Upper lobe of right lung (tissue), 1 donor: ENCODE results near the gene ZNF440. TPM values are rescaled to one million over a fixed set of nuclear protein-coding genes. Genes with fewer than 3 reads are reported as not detected.
A peak's percentile ranks its signal among the peaks of the same experiment; 100 is the strongest.
"Not testable (repeated sequence)": the region's sequence is repeated elsewhere in the genome, so short reads cannot be mapped to it uniquely, and the experiment has no call there.

Source experiments
- ATAC-seq: fragments of 200-7000 bp; cut with Tn5 transposase; one replicate; pipeline ENCODE4 v1.9.1; 2020; ENCODE audit warnings: mild to moderate bottlenecking, moderate library complexity
- DNase-seq: peaks from one replicate; pipeline ENCODE4 v3.0.0-alpha.2; 2020
- H3K27ac ChIP-seq: fragments of 200-600 bp; one replicate; pipeline ENCODE4 v1.8.0; 2022
- H3K27me3 ChIP-seq: fragments of 200-600 bp; one replicate; pipeline ENCODE4 v1.8.0; 2022; ENCODE audit warnings: mild to moderate bottlenecking
- H3K36me3 ChIP-seq: fragments of 200-600 bp; one replicate; pipeline ENCODE4 v1.8.0; 2022
- H3K4me1 ChIP-seq: fragments of 200-600 bp; one replicate; pipeline ENCODE4 v1.8.0; 2022
- H3K4me3 ChIP-seq: fragments of 200-600 bp; one replicate; pipeline ENCODE4 v1.8.0; 2022; ENCODE audit warnings: mild to moderate bottlenecking
- H3K9me3 ChIP-seq: fragments of 200-600 bp; one replicate; pipeline ENCODE4 v1.8.0; 2022
- intact Hi-C: fragments of 100-400 bp; cut with DNase I; formaldehyde crosslinking; loops from one replicate; pipeline ENCODE4 v1.11.0; 2022
- total RNA-seq: library from RNA; stranded (reverse); fragmentation: NEBNext Ultra II Directional; extraction: Animal tissue kit (Norgen Biotek cat#: 25700); gene quantifications from one replicate; pipeline ENCODE4 v1.2.1, GENCODE V29; 2021
- TF ChIP-seq, protein P1 (sequence below): fragments of 200-600 bp; IDR thresholded peaks from one replicate; pipeline ENCODE4 v1.8.0; 2022; ENCODE audit warnings: antibody characterized with exemption
- donor health status: DM: no; HTN: yes; CAD: no; lungs with severe emphysema.

The ZNF440 gene
- total RNA-seq, 1 donor from 2014 or later: 12.4 TPM

- no peak for ATAC-seq
- H3K27ac ChIP-seq: no peak overlapping the region
- H3K9me3 ChIP-seq: no peaks in the 10 kb centered on the region
- intact Hi-C loops: no loop called here
- no peaks in the 10 kb centered on the region for H3K27me3 ChIP-seq
- TF ChIP-seq, protein P1, sequence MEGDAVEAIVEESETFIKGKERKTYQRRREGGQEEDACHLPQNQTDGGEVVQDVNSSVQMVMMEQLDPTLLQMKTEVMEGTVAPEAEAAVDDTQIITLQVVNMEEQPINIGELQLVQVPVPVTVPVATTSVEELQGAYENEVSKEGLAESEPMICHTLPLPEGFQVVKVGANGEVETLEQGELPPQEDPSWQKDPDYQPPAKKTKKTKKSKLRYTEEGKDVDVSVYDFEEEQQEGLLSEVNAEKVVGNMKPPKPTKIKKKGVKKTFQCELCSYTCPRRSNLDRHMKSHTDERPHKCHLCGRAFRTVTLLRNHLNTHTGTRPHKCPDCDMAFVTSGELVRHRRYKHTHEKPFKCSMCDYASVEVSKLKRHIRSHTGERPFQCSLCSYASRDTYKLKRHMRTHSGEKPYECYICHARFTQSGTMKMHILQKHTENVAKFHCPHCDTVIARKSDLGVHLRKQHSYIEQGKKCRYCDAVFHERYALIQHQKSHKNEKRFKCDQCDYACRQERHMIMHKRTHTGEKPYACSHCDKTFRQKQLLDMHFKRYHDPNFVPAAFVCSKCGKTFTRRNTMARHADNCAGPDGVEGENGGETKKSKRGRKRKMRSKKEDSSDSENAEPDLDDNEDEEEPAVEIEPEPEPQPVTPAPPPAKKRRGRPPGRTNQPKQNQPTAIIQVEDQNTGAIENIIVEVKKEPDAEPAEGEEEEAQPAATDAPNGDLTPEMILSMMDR: no peak
- no peak overlapping the region for H3K4me3 ChIP-seq
- DNase-seq: no peak
- H3K4me1 ChIP-seq: no peaks in the 10 kb centered on the region
- no peaks in the 10 kb centered on the region for H3K36me3 ChIP-seq
Measured at GRCh38 chr19:11843722-11844121, 29.6 kb downstream of the ZNF440 start.

GRCh38 chr19:11847615-11848014 lies 33.5 kb downstream of the ZNF440 start:
- H3K27me3 ChIP-seq, DNase-seq, H3K27ac ChIP-seq, intact Hi-C loops, H3K9me3 ChIP-seq, ATAC-seq, H3K36me3 ChIP-seq, H3K4me3 ChIP-seq: not testable (repeated sequence)
- peaks cover 10% of the 10 kb centered on the region for H3K4me1 ChIP-seq

DNA sequence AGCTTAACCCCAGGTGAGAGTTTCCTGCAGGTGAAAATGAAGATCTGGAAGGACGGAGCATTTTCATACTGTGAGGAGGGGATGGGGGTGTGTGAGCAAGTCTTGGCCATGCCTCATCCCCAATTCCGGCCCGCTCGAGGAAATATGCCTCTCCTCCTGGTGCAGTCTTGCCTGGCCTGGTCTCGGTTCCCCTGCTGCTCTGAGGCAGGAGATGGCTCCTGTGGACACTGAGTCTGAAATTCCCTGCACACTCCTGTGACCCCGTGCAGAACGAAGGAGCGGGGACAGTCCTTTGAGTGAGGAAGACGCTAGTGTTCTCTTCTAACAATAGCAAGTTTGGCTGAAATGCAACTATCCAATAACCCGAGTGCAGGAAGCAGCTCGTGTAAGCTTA lies 34.1 kb downstream of the ZNF440 start:
- no peaks in the 10 kb centered on the region for H3K36me3 ChIP-seq
- TF ChIP-seq, protein P1: no peak
- peak overlapping the region; percentile 83 for H3K4me3 ChIP-seq
- ATAC-seq: no peak
- no peak for DNase-seq
- no peaks in the 10 kb centered on the region for H3K9me3 ChIP-seq
- intact Hi-C loops: no loop called here
- no peaks in the 10 kb centered on the region for H3K27me3 ChIP-seq
- peaks cover 10% of the 10 kb centered on the region for H3K4me1 ChIP-seq
- H3K27ac ChIP-seq: no peak overlapping the region

DNA sequence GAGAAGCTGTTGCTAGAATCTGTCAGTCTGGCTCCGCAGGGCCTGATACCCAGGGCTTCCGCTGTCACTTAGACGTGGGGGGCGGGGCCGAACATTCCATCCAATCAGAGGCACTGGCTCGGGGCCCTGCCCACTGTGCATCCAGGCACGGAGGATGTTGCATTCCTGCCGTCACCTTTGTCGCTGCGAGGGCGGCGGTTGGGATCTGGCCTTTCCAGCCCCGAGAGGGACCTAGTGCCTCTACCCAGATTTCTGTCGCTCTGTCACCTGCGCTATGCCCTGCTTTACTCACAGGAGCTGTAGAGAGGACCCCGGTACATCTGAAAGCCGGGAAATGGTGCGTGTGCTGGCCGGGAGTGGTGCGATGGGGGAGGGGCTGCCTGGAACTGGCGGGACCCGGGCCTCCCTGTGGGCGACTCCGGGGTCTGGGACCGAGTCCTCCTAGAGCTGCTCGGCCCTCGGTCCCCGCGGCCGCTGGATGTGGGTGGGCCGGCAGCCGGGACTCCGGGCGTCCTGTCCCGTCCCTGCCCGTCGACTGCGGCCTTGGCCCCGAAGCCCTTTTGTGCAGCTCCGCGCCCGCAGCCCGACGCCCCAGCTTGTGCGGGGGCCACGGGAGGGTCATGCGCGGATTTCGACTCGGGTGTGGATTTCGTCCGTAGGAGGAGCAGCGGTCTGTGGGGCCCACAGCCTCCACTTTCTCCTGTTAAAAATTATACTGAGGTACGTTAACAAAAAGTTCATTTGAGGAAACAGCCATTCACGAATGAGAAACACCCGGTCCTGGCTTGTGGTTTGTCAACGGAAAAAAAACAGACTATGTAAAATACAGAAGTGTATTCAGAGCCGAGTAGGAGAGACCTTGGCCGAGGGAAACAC lies 34.8 kb downstream of the ZNF440 start, which contains the start of gene ZNF439:
ZNF439 (plus strand) TSS at position 133 of the 876 bp plus-strand sequence; CDS start at position 275, 142 bp downstream.
- Histone ChIP-seq H3K27me3 (no peaks in the 10 kb centered on the region), H3K27ac (peak within 1 kb of the TSS; percentile 71), H3K4me1 (peaks cover 10% of the 10 kb centered on the region), H3K4me3 (peak within 1 kb of the TSS; percentile 83), H3K9me3 (no peaks in the 10 kb centered on the region), H3K36me3 (no peaks in the 10 kb centered on the region)
- intact Hi-C loops: no loop called here
- peak; percentile 100 for ATAC-seq
- peak; percentile 96 for DNase-seq
- TF ChIP-seq, protein P1: no peak

DNA sequence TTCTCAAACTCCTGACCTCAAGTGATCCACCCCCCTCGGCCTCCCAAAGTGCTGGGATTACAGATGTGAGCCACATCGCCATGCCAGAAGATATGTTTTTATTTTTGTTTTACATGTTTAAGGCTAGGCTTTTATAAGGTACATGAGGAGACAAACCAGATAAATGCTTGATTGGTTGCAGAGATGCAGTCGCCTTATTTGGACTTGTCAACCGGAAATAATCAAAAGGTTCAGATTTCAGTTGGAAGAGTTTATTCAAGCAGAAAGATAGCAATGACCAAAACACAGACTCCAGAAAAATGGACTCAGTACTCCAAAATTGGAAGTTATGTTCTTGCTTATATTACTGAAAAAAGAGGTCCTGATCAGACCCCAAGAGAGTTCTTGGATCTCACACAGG lies 36.2 kb downstream of the ZNF440 start:
- H3K36me3 ChIP-seq, H3K9me3 ChIP-seq, H3K27ac ChIP-seq, H3K27me3 ChIP-seq, ATAC-seq, H3K4me3 ChIP-seq, DNase-seq, intact Hi-C loops: not testable (repeated sequence)
- H3K4me1 ChIP-seq: peaks cover 10% of the 10 kb centered on the region

GRCh38 chr19:11853358-11853757 lies 39.3 kb downstream of the ZNF440 start:
- Histone ChIP-seq H3K27me3 (no peaks in the 10 kb centered on the region), H3K9me3 (no peaks in the 10 kb centered on the region), H3K27ac (no peak overlapping the region), H3K4me3 (no peak overlapping the region), H3K4me1 (peaks cover 10% of the 10 kb centered on the region), H3K36me3 (no peaks in the 10 kb centered on the region)
- TF ChIP-seq, protein P1: no peak
- DNase-seq (no peak), ATAC-seq (no peak)
- intact Hi-C loops: no loop called here
